ENCODE measurements around the gene CLDN6.

GRCh38 chr16:2973093-2973492 is 44.9 kb downstream of the CLDN6 start:
- TF ChIP-seq CTCF (conservative IDR thresholded peaks at IDR 0.05; ENCODE audit: low read length) = no peak
- no peak for TF ChIP-seq EZH2phosphoT487 (IDR thresholded peaks at IDR 0.05; ENCODE audit: borderline replicate concordance, low read depth, low read length)
